Ishikawa (cell line): Measurements from ENCODE around the gene CSNK1D.

Experiments used
- CEBPB ChIP-seq: IDR thresholded peaks from 2 replicates; pipeline ENCODE4 v1.6.1; 2012
- CREB1 ChIP-seq: IDR thresholded peaks from 2 replicates; pipeline ENCODE4 v1.6.1; 2012; ENCODE audit warnings: low read depth
- EGR1 ChIP-seq: IDR thresholded peaks from 2 replicates; pipeline ENCODE4 v1.6.1; 2012
- EP300 ChIP-seq: IDR thresholded peaks from 2 replicates; pipeline ENCODE4 v1.6.1; 2012; ENCODE audit warnings: borderline replicate concordance
- FOXM1 ChIP-seq: IDR thresholded peaks from 2 replicates; pipeline ENCODE4 v1.6.1; 2012; ENCODE audit warnings: low read depth, borderline replicate concordance
- MAX ChIP-seq: IDR thresholded peaks from 2 replicates; pipeline ENCODE4 v1.6.1; 2012
- NFIC ChIP-seq: IDR thresholded peaks from 2 replicates; pipeline ENCODE4 v1.6.1; 2012
- RAD21 ChIP-seq: IDR thresholded peaks from 2 replicates; pipeline ENCODE4 v1.6.1; 2012; ENCODE audit warnings: low read depth
- TAF1 ChIP-seq: IDR thresholded peaks from 2 replicates; pipeline ENCODE4 v1.6.1; 2012; ENCODE audit warnings: low read depth, mild to moderate bottlenecking
- TCF12 ChIP-seq: IDR thresholded peaks from 2 replicates; pipeline ENCODE4 v1.6.1; 2012; ENCODE audit warnings: low read depth
- TEAD4 ChIP-seq: IDR thresholded peaks from 2 replicates; pipeline ENCODE4 v1.6.1; 2012
- USF1 ChIP-seq: IDR thresholded peaks from 2 replicates; pipeline ENCODE4 v1.6.1; 2012
- YY1 ChIP-seq: IDR thresholded peaks from 2 replicates; pipeline ENCODE4 v1.6.1; 2012; ENCODE audit warnings: low read depth
- ZBTB7A ChIP-seq: IDR thresholded peaks from 2 replicates; pipeline ENCODE4 v1.6.1; 2012; ENCODE audit warnings: low read depth
- TF ChIP-seq, protein P1 (sequence below): IDR thresholded peaks from 2 replicates; pipeline ENCODE4 v1.6.1; 2012; ENCODE audit warnings: low read depth, mild to moderate bottlenecking

CSNK1D gene

DNA sequence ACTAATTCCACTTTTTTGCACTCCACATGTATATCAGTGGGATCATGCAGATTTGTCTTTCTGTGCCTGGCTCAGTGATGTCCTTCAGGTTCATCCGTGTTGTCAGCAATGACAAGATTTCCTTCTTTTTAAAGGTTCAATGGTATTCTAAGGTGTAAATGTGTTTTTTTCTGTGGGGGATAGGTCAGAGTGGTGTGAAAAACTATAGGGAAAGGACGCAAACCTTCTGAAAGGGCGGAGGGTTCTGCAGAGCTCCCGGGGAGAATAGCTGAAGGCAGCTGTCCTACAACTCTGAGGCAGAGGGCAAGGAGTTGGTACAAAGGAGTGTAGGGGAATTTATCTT, 21.9 kb upstream of the CSNK1D start:
- TF ChIP-seq TAF1 (no peak), ZBTB7A (no peak), EP300 (no peak), NFIC (no peak), TCF12 (no peak), RAD21 (no peak), CEBPB (no peak), CREB1 (no peak), TEAD4 (no peak), FOXM1 (no peak), MAX (no peak)
- TF ChIP-seq, protein P1, sequence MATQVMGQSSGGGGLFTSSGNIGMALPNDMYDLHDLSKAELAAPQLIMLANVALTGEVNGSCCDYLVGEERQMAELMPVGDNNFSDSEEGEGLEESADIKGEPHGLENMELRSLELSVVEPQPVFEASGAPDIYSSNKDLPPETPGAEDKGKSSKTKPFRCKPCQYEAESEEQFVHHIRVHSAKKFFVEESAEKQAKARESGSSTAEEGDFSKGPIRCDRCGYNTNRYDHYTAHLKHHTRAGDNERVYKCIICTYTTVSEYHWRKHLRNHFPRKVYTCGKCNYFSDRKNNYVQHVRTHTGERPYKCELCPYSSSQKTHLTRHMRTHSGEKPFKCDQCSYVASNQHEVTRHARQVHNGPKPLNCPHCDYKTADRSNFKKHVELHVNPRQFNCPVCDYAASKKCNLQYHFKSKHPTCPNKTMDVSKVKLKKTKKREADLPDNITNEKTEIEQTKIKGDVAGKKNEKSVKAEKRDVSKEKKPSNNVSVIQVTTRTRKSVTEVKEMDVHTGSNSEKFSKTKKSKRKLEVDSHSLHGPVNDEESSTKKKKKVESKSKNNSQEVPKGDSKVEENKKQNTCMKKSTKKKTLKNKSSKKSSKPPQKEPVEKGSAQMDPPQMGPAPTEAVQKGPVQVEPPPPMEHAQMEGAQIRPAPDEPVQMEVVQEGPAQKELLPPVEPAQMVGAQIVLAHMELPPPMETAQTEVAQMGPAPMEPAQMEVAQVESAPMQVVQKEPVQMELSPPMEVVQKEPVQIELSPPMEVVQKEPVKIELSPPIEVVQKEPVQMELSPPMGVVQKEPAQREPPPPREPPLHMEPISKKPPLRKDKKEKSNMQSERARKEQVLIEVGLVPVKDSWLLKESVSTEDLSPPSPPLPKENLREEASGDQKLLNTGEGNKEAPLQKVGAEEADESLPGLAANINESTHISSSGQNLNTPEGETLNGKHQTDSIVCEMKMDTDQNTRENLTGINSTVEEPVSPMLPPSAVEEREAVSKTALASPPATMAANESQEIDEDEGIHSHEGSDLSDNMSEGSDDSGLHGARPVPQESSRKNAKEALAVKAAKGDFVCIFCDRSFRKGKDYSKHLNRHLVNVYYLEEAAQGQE: no peak

- no peak for TF ChIP-seq ZBTB7A
- TF ChIP-seq USF1: no peak
- no peak for TF ChIP-seq TCF12
- no peak for TF ChIP-seq TEAD4
- no peak for TF ChIP-seq MAX
- no peak for TF ChIP-seq TAF1
- TF ChIP-seq CREB1: no peak
- no peak for TF ChIP-seq FOXM1
- no peak for TF ChIP-seq YY1
- no peak for TF ChIP-seq RAD21
- TF ChIP-seq NFIC: no peak
- TF ChIP-seq EP300: no peak
- no peak for TF ChIP-seq EGR1
- no peak for TF ChIP-seq CEBPB
- TF ChIP-seq, protein P1: no peak
These were observed 20.7 kb upstream of the CSNK1D start for GRCh38 chr17:82294064-82294773.

DNA sequence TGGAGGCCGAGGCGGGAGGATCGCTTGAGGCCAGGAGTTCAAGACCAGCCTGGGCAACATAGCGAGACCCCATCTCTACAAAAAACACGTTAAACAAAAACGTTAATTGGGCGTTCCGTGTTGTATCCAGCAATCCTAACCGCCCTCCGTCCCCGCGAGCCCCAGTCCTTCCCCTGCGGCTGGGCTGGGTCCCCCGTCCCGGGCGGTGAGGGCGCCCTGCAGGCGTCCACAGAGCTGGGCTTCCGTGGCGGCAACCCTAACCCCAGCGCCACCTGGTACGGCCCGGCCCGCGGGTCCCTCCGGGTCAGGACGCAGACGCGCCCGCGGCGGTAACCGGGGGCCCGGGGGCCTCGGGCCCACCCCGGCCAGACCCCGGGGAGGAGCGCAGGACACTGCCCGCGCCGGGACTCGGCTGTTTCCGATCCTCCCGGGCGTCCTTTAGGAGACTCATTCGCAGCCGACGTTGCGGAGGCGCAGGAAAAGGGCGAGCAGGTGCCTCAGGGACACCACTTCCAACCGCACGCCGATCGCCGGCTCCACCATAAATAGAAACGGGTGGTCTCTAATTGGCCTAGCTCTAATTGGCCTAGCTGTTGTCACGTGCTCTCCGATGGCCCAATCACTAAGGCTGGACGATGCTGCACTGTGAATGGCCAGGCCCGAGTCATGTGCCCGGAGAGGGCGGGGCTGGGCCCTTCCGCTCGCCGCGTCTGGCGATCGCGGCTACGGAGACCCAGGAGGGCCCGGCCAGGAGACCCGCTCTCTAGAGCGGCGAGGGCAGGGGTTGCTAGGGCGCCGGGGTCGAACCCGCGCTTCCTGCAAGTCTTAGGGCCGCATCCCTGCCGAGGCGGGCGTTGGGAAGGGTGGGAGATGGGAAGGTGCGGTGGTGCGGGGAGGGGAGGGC, 19.0 kb upstream of the CSNK1D start:
- TF ChIP-seq YY1 (peak; percentile 79; the same call in 1 of the 2 replicates), TEAD4 (no peak), EP300 (no peak), FOXM1 (no peak), TAF1 (peak; percentile 89), EGR1 (no peak), CREB1 (no peak), CEBPB (no peak), MAX (peak; percentile 83), NFIC (no peak), ZBTB7A (peak; percentile 90), USF1 (peak; percentile 99), RAD21 (no peak), TCF12 (no peak)
- TF ChIP-seq, protein P1: no peak
